PC-3 (cell line): ENCODE measurements around the gene MLLT3.

ENCODE experiments used
- CTCF ChIP-seq: fragments of 300-600 bp; sonication (generic); conservative IDR thresholded peaks from 2 replicates; pipeline ENCODE4 v1.5.1; 2017; ENCODE audit warnings: antibody characterized with exemption, low read depth, mild to moderate bottlenecking, low read length
- EZH2 ChIP-seq: fragments of 300-600 bp; sonication (generic); IDR thresholded peaks from one replicate; pipeline ENCODE4 v1.6.1; 2017; ENCODE audit warnings: antibody characterized with exemption, mild to moderate bottlenecking, low read length; ENCODE audit not compliant: unreplicated experiment

GRCh38 chr9:20315677-20316076 lies 306.6 kb downstream of the MLLT3 start:
- TF ChIP-seq EZH2 = no peak
- no peak for TF ChIP-seq CTCF
